ENCODE measurements around the gene GDPGP1.

DNA sequence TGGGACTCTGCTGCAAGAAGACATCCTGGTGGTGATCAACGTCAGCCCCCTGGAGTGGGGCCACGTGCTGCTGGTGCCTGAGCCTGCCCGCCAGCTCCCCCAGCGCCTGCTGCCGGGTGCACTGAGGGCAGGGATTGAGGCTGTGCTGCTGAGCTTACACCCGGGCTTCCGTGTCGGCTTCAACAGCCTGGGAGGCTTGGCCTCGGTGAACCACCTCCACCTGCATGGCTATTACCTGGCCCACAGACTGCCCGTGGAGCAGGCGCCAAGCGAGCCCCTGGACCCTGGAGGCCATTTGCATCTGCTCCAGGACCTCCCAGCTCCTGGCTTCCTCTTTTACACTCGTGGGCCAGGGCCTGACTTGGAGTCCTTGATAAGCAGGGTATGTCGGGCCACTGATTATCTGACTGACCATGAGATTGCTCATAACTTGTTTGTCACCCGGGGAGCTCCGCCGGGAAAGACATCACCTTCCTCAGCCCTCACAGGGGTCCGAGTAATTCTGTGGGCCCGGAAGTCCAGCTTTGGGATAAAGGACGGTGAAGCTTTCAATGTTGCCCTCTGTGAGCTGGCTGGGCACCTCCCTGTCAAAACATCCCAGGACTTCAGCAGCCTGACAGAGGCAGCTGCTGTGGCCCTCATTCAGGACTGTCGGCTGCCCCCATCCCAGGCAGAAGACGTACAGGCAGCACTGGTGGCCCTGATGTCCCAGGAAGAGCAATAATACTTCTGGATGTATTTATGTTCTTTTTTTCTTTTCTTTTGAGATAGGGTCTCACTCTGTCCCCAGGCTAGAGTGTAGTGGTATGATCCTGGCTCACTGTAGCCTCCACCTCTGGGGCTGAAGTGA lies 7.6 kb downstream of the GDPGP1 start:
- TF ChIP-seq CTCF (IDR thresholded peaks at IDR 0.05 in 2 of 3, conservative IDR thresholded peaks at IDR 0.05 in 1 of 3; ENCODE audit: borderline replicate concordance in 1 of 3, insufficient read depth in 1 of 3, low read depth in 2 of 3, low read length in 2 of 3) (no peak), EZH2 (IDR thresholded peaks at IDR 0.05) (no peak)

Measured in HCT116 (cell line).